GM21529 (cell line): Measurements from ENCODE around the gene BRD9.
"Not testable (repeated sequence)": the region's sequence is repeated elsewhere in the genome, so short reads cannot be mapped to it uniquely, and the experiment has no call there.

ENCODE experiments used
- ATAC-seq: cut with Tn5 transposase; IDR thresholded peaks from one replicate; pipeline ENCODE4 v1.9.1; 2021; ENCODE audit not compliant: unreplicated experiment

BRD9 gene

DNA sequence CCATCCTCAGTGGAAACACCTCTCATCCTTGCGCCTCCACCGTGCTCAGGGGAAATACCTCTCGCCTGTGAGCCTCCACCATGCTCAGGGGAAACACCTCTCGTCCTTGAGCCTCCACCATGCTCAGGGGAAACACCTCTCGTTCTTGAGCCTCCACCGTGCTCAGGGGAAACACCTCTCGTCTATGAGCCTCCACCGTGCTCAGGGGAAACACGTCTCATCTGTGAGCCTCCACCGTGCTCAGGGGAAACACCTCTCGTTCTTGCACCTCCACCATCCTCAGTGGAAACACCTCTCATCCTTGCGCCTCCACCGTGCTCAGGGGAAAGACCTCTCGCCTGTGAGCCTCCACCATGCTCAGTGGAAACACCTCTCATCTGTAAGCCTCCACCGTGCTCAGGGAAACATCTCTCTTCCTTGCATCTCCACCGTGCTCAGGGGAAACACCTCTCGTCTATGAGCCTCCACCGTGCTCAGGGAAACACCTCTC lies 46.0 kb downstream of the BRD9 start:
- not testable (repeated sequence) for ATAC-seq

DNA sequence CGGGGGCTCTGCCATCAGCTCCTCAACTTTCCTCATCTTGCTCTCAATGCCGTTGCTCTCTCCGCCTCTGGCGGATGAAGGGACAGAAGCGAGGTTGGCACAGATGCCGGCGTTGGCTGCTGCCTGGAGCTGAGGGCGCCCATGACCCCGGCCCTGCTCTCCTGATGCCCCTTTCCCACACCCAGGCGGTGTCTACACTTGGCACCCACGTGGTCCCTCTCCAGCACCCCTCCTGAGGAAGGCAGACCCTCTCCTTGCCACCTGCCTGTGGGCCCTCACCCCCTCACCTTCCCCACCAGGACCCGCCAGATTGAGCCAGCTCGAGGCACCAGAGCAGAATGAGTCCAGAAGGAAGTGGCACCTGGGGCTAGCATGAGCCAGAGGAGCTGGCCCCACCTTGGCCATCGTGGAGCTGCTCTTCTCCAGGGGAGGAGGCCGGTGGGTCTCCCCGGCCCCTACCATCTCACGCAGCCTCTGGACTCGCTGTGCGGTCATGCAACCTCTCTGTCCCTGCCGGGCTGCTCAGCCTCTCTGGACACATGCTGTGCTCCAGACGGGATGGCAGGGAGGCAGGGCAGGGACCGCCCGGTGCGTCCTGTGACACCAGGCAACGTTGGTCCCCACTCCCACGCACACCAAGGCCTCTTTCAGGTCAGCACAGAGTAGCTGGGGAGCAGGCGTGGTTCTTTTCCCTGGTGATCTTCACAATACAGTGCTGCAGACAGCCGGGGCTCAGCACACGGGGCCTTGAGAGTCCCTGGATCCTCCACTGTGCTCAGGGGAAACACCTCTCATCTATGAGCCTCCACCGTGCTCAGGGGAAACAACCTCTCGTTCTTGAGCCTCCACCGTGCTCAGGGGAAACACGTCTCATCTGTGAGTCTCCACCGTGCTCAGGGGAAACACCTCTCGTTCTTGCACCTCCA lies 46.7 kb downstream of the BRD9 start:
- ATAC-seq, result not testable (repeated sequence)

DNA sequence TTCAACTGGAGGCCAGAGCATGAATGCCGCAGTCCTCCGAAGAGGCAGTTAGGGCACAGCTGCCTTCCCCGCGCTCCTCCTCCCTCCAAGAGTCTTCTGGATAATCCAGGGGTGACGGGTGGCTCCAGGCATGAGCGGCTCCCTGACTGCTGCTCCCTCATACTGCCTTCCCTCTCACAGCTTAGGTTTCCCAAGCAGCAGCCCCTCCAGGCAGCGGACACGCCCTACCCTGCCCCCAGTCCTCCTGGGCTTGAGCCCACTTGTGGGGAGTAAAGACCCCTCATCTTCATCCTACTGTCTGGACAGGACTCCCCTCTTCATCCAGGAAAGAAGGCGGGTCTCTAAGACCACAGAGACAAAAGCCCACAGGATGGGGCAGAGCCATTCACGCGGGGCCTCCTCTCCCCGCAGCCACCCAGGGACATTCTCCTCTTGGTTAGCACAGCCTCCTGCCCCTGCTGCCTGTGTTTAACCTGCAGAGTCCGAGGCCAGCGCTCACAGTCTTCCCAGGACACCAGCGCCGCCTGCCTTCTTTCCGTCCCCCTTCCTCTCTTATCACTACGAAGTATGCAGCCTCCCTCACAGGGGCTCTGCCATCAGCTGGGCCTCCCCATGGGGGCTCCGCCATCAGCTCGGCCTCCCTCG lies 47.4 kb downstream of the BRD9 start:
- not testable (repeated sequence) for ATAC-seq

DNA sequence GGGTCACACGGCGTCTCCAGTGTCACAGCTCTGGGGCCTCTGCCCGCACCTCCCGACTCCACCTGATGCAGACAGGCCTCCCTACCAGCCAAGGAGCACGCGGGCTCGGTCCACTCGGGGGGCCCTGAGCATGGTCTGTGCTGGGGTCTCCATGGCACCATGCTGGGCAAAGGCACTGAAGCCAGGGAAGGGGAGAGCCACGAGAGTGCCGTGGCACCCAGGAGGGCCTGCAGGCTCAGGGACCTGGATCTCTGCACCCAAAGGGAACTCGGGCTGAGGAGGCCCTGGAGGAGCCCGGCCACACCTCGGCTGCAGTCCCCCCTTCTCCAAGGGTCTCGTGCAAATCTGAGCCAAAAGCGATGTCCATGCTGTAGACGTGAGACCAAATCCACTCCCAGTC lies 48.2 kb downstream of the BRD9 start:
- not testable (repeated sequence) for ATAC-seq

DNA sequence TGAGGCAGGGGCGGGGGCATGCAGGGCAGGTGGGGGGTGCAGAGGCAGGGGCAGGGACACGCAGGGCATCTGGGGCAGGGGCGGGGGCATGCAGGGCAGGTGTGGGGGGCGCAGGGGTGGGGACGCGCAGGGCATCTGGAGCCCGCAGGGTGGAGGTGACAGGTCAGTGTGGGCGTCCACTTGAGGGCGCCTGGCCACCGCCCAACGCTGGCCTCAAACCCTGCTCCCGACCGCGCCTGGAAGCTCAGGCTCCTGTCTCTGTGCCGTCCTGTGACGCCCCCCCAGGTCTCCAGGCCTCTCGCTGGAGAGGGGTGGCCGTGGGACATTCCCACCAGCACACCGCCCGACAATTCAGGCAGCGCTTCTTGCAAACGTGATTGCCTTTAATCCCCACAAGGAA lies 48.7 kb downstream of the BRD9 start:
- ATAC-seq, result not testable (repeated sequence)

DNA sequence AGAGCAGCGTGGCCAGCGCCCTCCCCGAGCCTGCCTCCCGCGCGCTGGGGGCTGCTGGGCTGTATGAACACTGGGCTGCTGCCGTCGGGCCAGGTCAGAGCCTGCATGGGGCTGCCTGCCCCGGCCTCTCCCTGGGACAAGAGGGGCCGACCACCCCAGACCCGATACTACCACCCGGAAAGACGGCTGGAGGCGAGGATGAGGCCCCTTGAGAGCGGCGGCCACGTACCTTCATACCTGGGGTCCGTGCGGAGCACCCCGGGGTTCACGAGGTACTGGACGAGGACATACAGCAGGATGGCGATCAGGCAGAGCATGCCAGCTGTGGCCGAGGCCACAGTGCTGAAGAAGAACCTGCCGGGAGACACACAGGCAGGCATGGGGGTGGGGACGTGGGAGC lies 49.2 kb downstream of the BRD9 start:
- ATAC-seq, result not testable (repeated sequence)

DNA sequence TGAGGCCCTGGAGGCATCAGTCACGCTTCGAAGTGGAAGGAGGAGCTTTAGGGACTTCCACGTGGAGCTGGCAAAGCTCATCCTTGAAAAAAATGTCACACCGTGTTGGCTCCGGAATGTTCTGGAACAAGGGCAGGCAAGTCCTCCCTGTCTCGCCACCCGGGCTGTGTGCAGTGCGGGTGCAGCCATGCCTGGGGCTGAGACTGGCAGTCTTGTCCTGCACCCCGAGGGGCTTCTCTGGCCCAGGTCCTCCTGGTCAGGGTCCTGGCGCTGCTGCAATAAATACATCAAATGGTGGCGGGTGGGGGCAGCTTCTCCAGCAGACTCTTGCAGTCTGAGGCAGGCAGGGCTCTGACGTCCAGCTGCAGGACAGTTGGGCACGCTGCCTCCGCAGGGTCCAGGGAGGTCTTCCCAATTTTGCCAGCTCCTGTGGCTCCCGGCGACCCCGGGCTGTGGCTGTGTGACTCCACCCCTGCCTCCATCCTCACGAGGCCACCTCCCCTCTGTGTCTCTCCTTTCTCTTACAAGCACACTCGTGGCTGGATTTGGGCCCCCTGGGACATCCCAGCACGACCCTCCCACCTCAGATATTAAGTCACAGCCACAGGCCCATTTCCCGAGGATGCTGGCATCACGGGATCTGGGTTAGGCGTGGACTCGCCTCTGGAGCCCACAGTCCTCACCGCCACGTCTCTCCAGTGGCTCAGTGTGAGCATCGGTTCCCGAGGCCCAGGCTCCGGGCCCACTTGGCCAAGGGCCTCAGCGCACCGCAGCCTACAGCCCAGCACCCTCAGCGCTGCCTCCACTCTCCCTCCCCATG lies 50.0 kb downstream of the BRD9 start:
- not testable (repeated sequence) for ATAC-seq

DNA sequence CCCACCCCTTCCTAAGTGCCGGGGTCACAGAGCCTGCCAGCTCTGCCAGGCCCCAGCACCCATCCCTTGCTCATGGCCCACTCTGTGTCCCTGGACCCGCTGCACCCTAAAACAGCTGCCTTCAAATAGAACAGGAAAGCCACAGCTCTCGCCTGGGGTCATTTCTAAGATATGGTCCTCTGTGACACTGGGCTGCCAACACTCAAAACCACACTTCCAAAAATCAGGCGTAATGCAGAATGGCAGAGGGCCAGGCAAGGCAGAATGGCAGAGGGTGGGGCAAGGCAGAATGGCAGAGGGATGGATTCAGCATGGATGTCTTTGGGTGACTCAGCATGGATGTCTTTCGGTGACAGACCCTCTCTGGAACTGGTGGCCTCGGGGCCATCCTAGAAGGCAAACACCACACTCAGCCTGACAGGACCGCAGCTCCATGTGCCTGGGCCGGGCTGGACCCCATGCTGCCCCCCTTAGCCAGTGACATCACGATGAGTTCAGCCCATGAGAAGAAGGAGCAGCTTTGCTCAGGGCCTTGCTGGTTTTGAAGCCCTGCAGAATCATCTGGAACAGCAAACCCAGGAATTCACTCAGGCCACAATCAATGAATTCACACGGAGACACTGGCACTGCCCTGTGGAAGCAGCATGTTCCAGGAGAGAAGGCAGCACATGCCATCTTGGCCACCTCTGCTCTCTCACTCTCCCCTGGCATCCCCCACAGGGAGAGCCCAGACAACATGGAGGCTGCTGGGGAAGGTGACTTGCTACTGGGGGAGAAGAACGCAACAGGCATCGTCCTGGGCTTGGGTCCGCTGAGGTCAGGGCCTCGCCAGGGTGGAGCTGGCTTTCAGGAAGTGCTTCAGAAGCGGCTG lies 50.8 kb downstream of the BRD9 start:
- not testable (repeated sequence) for ATAC-seq

DNA sequence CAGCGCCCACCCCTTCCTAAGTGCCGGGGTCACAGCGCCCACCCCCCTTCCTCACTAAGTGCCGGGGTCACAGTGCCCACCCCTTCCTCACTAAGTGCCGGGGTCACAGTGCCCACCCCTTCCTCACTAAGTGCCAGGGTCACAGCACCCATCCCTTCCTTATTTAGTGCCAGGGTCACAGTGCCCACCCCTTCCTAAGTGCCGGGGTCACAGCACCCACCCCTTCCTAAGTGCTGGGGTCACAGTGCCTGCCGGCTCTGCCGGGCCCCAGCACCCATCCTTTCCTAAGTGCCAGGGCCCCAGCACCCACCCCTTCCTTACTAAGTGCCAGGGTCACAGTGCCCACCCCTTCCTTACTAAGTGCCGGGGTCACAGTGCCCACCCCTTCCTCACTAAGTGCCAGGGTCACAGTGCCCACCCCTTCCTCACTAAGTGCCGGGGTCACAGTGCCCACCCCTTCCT lies 51.6 kb downstream of the BRD9 start:
- not testable (repeated sequence) for ATAC-seq

DNA sequence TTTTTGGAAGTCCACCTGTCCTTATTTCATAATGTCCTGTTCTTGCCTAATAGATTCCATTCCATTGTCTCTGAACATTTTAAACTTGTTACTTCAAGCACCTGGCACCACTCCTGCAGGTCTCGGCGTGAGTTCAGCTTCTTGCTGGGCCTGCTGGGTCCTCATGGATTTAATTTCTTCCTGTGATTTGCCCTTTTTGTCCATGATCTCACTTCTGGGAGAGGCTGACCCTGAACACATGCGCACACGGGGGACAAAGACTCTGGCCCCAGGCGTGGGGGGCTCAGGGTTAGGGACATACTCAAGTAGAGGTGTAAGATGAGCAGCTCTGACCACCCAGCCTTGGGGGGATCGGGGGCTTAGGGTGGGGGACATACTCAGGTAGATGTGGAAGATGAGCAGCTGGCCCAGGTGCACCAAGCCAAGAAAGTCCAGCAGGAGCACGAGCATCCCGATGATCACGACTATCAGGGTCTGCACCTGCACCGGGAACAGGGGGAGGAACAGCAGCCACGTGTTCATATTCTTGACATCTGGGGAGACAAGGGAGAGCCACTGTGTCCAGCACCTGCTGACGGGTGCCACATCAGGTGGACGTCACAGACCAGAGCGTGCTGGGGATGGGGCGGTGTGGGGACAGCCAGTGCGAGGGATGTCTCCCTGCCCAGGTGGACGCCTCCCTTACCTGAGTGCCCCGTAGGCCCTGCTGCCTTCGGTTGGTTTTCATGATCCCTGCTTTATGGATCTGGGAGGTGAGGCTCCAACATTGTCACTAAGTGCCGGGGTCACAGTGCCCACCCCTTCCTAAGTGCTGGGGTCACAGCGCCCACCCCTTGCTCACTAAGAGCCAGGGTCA lies 52.3 kb downstream of the BRD9 start:
- not testable (repeated sequence) for ATAC-seq

DNA sequence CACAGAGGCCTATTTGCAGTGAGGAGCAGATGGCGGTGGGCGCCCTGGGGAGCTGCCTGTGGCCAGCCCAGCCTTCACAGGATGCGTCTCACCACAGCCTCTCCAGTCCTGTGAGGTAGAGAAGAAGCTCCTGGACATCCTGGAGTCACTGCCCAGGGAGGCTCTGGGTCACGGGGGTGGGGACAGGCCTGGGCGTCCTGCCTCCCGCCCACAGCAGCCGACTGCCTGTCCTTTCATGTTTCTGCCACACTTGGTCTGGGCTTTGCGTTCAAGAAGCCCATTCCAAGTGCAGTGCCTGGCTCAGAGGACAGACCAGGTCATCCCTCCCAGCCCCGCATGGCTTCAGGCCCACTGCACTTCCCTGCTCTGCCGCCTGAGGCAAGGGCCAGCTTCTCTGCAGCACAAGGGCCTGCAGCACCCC lies 54.2 kb downstream of the BRD9 start:
- not testable (repeated sequence) for ATAC-seq

DNA sequence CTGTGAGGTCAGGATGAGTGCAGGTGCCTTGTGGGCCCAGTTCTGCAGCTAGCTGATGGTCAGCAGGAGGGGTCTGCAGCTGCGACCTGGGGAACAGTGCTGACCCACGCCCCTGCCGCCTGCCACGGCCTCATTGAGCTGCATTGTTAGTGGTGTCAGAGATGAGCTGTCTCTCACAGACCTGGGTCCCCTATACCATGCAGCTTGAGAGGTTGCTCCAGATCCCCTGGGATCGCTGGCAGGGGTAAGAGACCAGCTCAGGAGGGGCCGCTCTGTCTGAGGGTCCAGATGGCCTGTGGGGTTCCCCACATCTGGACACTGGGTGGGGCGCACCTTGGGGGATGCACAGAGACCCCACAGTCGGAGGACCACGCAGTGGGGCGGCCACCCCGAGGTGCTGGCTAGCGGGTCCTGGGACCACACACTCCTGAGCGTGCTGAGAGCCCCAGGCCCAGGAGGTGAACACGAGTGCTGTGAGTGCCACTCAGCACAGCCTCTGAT lies 54.9 kb downstream of the BRD9 start:
- not testable (repeated sequence) for ATAC-seq

DNA sequence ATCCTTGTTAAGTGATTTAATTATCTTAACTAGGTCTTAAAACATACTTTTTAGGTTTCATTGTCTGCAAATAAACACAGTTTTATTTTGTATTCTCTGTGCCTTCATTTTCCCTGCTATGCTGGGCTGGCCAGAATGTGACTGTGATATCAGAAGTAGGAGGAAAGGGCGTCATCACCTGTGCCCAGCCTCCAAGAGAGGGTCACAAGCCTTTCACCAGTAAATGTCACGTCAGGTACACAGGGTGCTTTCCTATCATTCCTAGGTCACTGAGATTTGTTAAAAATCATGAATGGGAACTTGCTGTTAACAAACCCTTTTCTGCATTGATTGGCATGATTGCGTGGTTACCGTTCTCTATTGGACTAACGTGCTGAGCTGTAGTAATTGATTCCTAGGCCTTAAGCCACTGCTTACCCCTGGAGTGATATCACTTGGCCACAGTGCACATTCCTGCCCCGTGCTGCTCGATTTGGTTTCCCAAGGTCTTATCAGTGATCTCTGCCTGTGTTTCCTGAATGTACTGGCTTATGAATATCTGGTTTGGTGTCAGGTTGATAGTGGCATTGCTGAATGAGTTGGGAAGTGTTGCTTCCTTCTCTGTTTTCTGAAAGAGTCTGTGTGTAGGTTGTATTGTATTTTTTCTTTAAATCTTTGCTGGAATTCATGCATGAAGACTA lies 56.5 kb downstream of the BRD9 start:
- not testable (repeated sequence) for ATAC-seq

DNA sequence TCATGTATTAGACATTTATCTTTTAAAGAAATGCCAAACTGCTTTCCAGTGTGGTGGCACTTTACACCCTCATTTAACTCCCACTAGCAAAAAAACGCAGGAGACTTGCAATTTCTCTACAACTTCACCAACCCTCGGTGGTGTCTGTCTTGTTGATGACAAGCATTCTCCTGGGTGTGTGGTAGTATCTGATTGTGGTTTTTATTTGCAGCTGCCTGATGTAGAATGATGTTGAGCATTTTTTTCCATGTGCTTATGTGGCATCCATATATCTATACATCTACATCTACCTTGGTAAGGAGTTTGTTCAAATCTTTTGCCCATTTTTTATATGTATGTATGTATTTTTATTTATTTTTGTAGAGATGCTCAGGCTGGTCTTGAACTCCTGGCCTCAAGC lies 58.6 kb downstream of the BRD9 start:
- not testable (repeated sequence) for ATAC-seq

DNA sequence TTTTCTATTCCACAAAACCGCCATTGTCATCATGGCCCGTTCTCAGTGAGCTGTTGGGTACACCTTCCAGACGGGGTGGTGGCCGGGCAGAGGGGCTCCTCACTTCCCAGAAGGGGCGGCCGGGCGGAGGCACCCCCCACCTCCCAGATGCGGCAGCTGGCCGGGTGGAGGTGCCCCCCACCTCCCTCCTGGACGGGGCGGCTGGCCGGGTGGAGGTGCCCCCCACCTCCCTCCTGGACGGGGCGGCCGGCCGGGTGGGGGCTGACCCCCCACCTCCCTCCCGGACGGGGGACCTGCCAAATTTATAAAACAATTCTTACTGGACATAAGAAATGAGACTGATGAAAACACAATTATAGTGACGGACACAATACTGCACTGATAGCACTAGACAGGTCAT lies 64.4 kb downstream of the BRD9 start:
- not testable (repeated sequence) for ATAC-seq

DNA sequence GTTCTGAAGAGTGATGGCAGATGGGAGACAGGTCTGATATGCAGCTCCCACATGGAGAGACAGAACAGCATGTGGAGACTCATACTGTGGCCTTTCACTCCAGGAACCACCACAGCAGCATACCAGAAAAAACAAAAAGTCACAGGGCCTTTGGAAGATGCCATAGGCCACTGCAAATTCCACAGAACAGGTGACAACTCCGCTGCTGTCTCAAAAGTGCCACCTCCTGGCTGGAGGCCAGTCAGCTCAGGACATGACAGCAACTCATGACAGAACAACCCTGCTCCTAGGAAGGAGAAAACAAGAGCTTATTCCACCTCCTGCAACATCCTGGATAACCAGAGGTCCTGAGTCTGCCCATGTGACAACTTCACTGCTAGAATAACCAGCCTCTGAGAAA lies 67.1 kb downstream of the BRD9 start:
- not testable (repeated sequence) for ATAC-seq

DNA sequence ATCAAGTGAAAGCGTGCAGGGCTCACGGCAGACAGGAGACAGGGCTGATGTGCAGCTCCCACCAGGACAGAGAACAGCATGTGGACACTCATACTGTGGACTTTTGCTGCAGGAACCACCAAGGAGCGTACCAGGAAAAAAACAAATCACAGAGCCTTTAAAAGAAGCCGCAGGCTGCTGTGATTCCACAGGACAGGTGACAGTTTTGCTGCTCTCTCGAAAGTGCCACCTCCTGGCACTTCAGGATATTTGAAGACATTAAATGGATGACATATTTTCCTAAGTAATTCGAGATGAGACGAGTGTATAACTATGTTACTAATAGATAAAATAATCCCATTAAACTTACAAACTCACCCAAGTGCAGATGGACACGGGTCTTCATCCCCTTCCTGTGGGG lies 71.1 kb downstream of the BRD9 start:
- no peak for ATAC-seq

DNA sequence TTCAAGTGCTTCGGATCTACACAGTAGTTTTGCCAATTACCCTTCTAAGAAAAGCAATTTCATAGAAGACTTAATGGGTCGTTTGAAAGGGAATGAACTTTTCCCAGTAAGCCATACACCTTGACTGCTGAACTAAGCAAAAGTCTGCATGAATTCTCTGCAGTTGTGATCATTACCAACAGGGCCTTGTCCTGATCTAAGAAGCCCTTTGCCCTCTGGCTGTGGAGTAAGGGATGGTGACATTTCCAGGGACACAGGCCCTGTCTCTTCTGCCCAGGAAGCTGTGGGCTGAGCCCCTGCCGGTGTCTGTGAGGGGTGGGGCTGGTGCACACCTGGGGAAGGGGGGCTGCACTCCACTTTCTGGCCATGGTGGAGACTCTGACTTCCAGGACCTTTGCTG lies 72.4 kb downstream of the BRD9 start:
- ATAC-seq, result no peak
